Suprapubic skin (tissue), 4 donors: Measurements from ENCODE around the gene ERO1B.

ENCODE experiments used
- POLR2A ChIP-seq, 2 donors: fragments of 450-650 bp; IDR thresholded peaks; one replicate each; pipeline ENCODE4 v1.6.1; 2017; ENCODE audit warnings: antibody characterized with exemption in 2 of 2, mild to moderate bottlenecking in 2 of 2, moderate library complexity in 2 of 2
- POLR2AphosphoS5 ChIP-seq, 3 donors: sonication (generic); formaldehyde crosslinking; IDR thresholded peaks; one replicate each; pipeline ENCODE4 v1.6.1; 2017; ENCODE audit warnings: antibody characterized with exemption in 3 of 3
- TF ChIP-seq, protein P1 (sequence below), 2 donors: fragments of 200-600 bp in 1 of 2; fragments of 450-650 bp in 1 of 2; sonication (generic) in 1 of 2; IDR thresholded peaks; one replicate each; pipeline ENCODE4 v1.5.1; 2016 to 2019; ENCODE audit warnings: antibody characterized with exemption in 2 of 2, mild to moderate bottlenecking in 1 of 2, moderate library complexity in 1 of 2

DNA sequence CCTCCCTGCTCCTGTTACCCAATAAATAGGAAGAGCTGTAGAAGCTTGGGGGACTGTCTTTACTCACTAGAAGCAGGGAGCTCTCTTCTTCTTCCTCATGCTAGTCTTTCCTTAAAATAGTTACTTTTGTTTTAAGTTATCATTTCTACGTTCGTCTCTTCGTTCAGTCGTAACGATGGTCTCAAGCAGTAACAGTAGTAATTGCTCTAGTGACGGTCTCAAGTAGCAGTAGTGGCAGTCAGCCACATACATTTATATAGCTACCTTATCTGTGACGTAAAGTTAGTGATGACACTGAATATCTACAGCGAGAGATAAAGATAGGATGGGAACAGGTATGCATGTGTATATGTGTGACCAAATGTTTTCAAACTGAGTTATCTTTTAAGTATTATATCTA lies 15.4 kb upstream of the ERO1B start:
- TF ChIP-seq, protein P1, sequence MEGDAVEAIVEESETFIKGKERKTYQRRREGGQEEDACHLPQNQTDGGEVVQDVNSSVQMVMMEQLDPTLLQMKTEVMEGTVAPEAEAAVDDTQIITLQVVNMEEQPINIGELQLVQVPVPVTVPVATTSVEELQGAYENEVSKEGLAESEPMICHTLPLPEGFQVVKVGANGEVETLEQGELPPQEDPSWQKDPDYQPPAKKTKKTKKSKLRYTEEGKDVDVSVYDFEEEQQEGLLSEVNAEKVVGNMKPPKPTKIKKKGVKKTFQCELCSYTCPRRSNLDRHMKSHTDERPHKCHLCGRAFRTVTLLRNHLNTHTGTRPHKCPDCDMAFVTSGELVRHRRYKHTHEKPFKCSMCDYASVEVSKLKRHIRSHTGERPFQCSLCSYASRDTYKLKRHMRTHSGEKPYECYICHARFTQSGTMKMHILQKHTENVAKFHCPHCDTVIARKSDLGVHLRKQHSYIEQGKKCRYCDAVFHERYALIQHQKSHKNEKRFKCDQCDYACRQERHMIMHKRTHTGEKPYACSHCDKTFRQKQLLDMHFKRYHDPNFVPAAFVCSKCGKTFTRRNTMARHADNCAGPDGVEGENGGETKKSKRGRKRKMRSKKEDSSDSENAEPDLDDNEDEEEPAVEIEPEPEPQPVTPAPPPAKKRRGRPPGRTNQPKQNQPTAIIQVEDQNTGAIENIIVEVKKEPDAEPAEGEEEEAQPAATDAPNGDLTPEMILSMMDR (IDR thresholded peaks at IDR 0.05) = no peak
- TF ChIP-seq POLR2A (IDR thresholded peaks at IDR 0.05) (no peak), POLR2AphosphoS5 (IDR thresholded peaks at IDR 0.05) (no peak)
